GM18870 (cell line): Measurements from ENCODE around the gene CRYBB1.
"Not testable (repeated sequence)": the region's sequence is repeated elsewhere in the genome, so short reads cannot be mapped to it uniquely, and the experiment has no call there.

Experiments used
- ATAC-seq: cut with Tn5 transposase; IDR thresholded peaks from one replicate; pipeline ENCODE4 v1.9.1; 2021; ENCODE audit warnings: moderate library complexity; ENCODE audit not compliant: unreplicated experiment

The CRYBB1 gene

GRCh38 chr22:26642465-26643417 lies 24.9 kb upstream of the CRYBB1 start:
- ATAC-seq, result no peak

GRCh38 chr22:26636296-26636695 lies 18.5 kb upstream of the CRYBB1 start:
- ATAC-seq, result no peak

- ATAC-seq, result no peak
These were observed 17.3 kb upstream of the CRYBB1 start for GRCh38 chr22:26635117-26635516.

- no peak for ATAC-seq
These were observed 16.4 kb upstream of the CRYBB1 start for GRCh38 chr22:26634189-26634588.

- ATAC-seq, result no peak
These were observed 14.8 kb upstream of the CRYBB1 start for GRCh38 chr22:26632422-26633155.

GRCh38 chr22:26631282-26631681 lies 13.5 kb upstream of the CRYBB1 start:
- no peak for ATAC-seq

GRCh38 chr22:26629988-26630761 lies 12.3 kb upstream of the CRYBB1 start:
- ATAC-seq, result no peak

- no peak for ATAC-seq
These were observed 7.0 kb upstream of the CRYBB1 start for GRCh38 chr22:26624803-26625202.

GRCh38 chr22:26623984-26624383 lies 6.2 kb upstream of the CRYBB1 start:
- no peak for ATAC-seq

- no peak for ATAC-seq
These were observed 3.8 kb upstream of the CRYBB1 start, which contains the start of gene CRYBA4 for GRCh38 chr22:26621663-26622062. Gene CRYBA4, plus strand, starts transcription at chr22:26621963. Its CDS starts 634 bp downstream, at chr22:26622597.

- ATAC-seq, result no peak
These were observed 2.4 kb upstream of the CRYBB1 start for GRCh38 chr22:26620197-26620596.

GRCh38 chr22:26619510-26619909 lies 1.7 kb upstream of the CRYBB1 start:
- no peak for ATAC-seq

GRCh38 chr22:26618455-26618854 lies 628 bp upstream of the CRYBB1 start:
- ATAC-seq, result no peak

- ATAC-seq, result no peak
These were observed 1.2 kb downstream of the CRYBB1 start for GRCh38 chr22:26616650-26617049.

GRCh38 chr22:26615830-26616435 lies 1.9 kb downstream of the CRYBB1 start:
- ATAC-seq, result no peak

GRCh38 chr22:26615149-26615548 lies 2.7 kb downstream of the CRYBB1 start:
- ATAC-seq, result no peak

GRCh38 chr22:26614322-26614721 lies 3.5 kb downstream of the CRYBB1 start:
- no peak for ATAC-seq

- not testable (repeated sequence) for ATAC-seq
These were observed 4.1 kb downstream of the CRYBB1 start for GRCh38 chr22:26613753-26614152.

GRCh38 chr22:26612652-26613051 lies 5.2 kb downstream of the CRYBB1 start:
- no peak for ATAC-seq

- no peak for ATAC-seq
These were observed 6.8 kb downstream of the CRYBB1 start for GRCh38 chr22:26610996-26611395.
